8988T (cell line): Measurements from ENCODE around the gene MIER1.
"Not testable (repeated sequence)": the region's sequence is repeated elsewhere in the genome, so short reads cannot be mapped to it uniquely, and the experiment has no call there.

Experiments
- DNase-seq: peaks from one replicate; pipeline ENCODE4 v3.0.0; 2011

Gene MIER1

GRCh38 chr1:66940981-66941380 lies 16.2 kb downstream of the MIER1 start:
- DNase-seq = no peak

GRCh38 chr1:66943361-66943969 lies 18.7 kb downstream of the MIER1 start:
- no peak for DNase-seq

GRCh38 chr1:66944330-66945274 lies 19.8 kb downstream of the MIER1 start:
- DNase-seq = no peak

GRCh38 chr1:66945316-66945715 lies 20.5 kb downstream of the MIER1 start:
- DNase-seq = no peak

- DNase-seq = no peak
Measured at GRCh38 chr1:66947267-66947666, 22.5 kb downstream of the MIER1 start.

- DNase-seq = no peak
Measured at GRCh38 chr1:66951513-66951912, 26.7 kb downstream of the MIER1 start.

- no peak for DNase-seq
Measured at GRCh38 chr1:66954208-66954607, 29.4 kb downstream of the MIER1 start.

- DNase-seq = no peak
Measured at GRCh38 chr1:66957938-66958337, 33.1 kb downstream of the MIER1 start.

- not testable (repeated sequence) for DNase-seq
Measured at GRCh38 chr1:66966188-66966873, 41.5 kb downstream of the MIER1 start.

- no peak for DNase-seq
Measured at GRCh38 chr1:66968574-66968973, 43.8 kb downstream of the MIER1 start.

GRCh38 chr1:66978201-66978600 lies 53.4 kb downstream of the MIER1 start:
- DNase-seq = no peak

- DNase-seq = not testable (repeated sequence)
Measured at GRCh38 chr1:66979621-66980020, 54.8 kb downstream of the MIER1 start.

GRCh38 chr1:66980745-66981367 lies 56.1 kb downstream of the MIER1 start:
- no peak for DNase-seq

- no peak for DNase-seq
Measured at GRCh38 chr1:66981679-66982078, 56.9 kb downstream of the MIER1 start.

GRCh38 chr1:66982561-66983260 lies 57.9 kb downstream of the MIER1 start:
- DNase-seq = no peak

GRCh38 chr1:66984491-66984890 lies 59.7 kb downstream of the MIER1 start:
- DNase-seq = no peak

- no peak for DNase-seq
Measured at GRCh38 chr1:66985835-66986234, 61.0 kb downstream of the MIER1 start.

GRCh38 chr1:66993076-66993475 lies 68.3 kb downstream of the MIER1 start:
- DNase-seq = no peak

- DNase-seq = peak; percentile 10
Measured at GRCh38 chr1:66996018-66996682, 71.4 kb downstream of the MIER1 start.

- no peak for DNase-seq
Measured at GRCh38 chr1:66998972-66999371, 74.2 kb downstream of the MIER1 start.

GRCh38 chr1:66999640-67000400 lies 75.0 kb downstream of the MIER1 start:
- DNase-seq = no peak
